GM06990 (cell line): ENCODE data around the gene PRPF4.

Source experiments
- DNase-seq: peaks from one replicate; pipeline ENCODE4 v3.0.0-alpha.2; 2011; ENCODE audit not compliant: insufficient read length; ENCODE audit errors: extremely low read depth
- H3K27me3 ChIP-seq: replicated peaks from 2 replicates; pipeline ENCODE4 v1.6.0; 2011; ENCODE audit warnings: low read length; ENCODE audit not compliant: control insufficient read depth, insufficient read depth
- H3K36me3 ChIP-seq: 2 replicates; pipeline ENCODE4 v1.5.1; 2011; ENCODE audit warnings: low read length; ENCODE audit not compliant: control insufficient read depth, insufficient read depth
- H3K4me3 ChIP-seq: replicated peaks from 2 replicates; pipeline ENCODE4 v1.5.1; 2011; ENCODE audit warnings: low read depth, mild to moderate bottlenecking, control low read depth, low read length
- CTCF ChIP-seq: IDR thresholded peaks from 2 replicates; pipeline ENCODE4 v1.5.1; 2011; ENCODE audit warnings: low read length, control low read depth, mild to moderate bottlenecking, inconsistent platforms; ENCODE audit not compliant: insufficient read depth, poor library complexity, severe bottlenecking

PRPF4 gene

DNA sequence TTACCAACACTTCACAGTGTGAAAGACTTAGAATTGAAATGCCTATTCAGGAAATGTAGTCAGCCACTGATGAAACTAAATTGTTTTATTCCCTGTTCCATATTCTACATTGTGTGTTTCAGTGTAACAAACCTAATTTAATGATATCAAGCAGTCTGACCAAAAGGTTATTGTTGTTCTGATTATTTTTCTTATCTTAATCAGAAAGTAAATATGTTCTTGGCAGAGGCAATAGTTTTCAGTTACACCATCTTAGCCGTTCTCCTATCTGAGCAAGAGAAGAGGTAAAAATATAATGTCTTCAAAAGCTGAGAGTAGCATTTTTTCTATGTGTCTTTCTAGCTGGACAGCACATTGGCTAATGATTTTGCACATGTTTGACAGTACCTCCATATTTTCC, 17.2 kb upstream of the PRPF4 start:
- TF ChIP-seq CTCF: no peak
- DNase-seq: no peak
- H3K4me3 ChIP-seq: no peak overlapping the region
- no peaks in the 10 kb centered on the region for H3K27me3 ChIP-seq
- peaks cover 1% of the 10 kb centered on the region for H3K36me3 ChIP-seq

- no peak for TF ChIP-seq CTCF
- H3K4me3 ChIP-seq: no peak overlapping the region
- H3K27me3 ChIP-seq: no peaks in the 10 kb centered on the region
- peaks cover 1% of the 10 kb centered on the region for H3K36me3 ChIP-seq
- DNase-seq: no peak
Observed at GRCh38 chr9:113261917-113262671, 13.4 kb upstream of the PRPF4 start.

- Histone ChIP-seq H3K36me3 (peaks cover 4% of the 10 kb centered on the region), H3K27me3 (no peaks in the 10 kb centered on the region)
Observed at GRCh38 chr9:113266174-113266573, 9.3 kb upstream of the PRPF4 start.

GRCh38 chr9:113267911-113268566, 7.4 kb upstream of the PRPF4 start:
- no peak overlapping the region for H3K4me3 ChIP-seq
- H3K27me3 ChIP-seq: no peaks in the 10 kb centered on the region
- TF ChIP-seq CTCF: no peak
- DNase-seq: no peak
- H3K36me3 ChIP-seq: peaks cover 11% of the 10 kb centered on the region

More at GRCh38 chr9:113266174-113266573, 9.3 kb upstream of the PRPF4 start:
- no peak for TF ChIP-seq CTCF
- no peak overlapping the region for H3K4me3 ChIP-seq
- DNase-seq: no peak

DNA sequence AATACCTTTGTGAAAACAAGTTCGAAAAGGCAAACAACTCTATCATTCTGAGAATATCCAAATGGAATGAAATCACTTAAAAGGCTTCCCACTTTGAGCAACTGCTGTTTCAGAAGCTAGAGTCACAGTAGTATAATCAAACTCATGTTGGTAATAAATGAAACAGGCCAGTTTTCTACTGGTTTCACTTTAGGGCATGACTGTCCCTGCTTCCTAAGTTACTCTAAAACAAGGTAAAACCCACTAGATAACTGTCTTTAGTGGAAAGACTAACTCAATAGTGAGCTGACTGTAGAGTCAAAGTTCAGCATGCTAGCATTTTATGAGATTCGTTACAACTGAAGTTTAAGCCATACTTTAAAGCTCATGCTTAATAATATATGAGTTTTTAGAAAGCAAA, 6.1 kb upstream of the PRPF4 start:
- peaks cover 11% of the 10 kb centered on the region for H3K36me3 ChIP-seq
- no peak overlapping the region for H3K4me3 ChIP-seq
- DNase-seq: no peak
- H3K27me3 ChIP-seq: no peaks in the 10 kb centered on the region
- TF ChIP-seq CTCF: no peak
